Measurements from ENCODE around the gene POU2F3.
A peak's percentile ranks its signal among the peaks of the same experiment; 100 is the strongest.

The POU2F3 gene

DNA sequence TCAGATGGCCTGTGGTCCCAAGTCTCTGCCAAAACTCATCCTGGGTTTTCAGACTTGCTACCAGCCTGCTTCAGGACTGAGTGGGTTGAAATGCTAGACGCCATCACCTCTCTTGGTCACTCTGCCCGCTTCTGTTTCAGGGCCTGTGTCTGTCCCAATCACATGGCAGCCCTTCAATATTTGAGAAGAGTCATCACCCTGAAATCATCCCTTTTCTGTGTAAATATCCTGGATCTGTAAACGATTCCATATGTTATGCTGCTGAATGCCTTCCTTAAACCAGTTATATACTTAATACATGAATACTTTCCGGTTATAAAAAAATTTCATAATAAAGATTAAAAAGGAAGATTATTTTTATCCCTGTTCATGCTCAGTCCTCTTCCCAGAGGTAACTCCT, 45.3 kb downstream of the POU2F3 start:
- DNase-seq (ENCODE audit: low read depth) = no peak

DNA sequence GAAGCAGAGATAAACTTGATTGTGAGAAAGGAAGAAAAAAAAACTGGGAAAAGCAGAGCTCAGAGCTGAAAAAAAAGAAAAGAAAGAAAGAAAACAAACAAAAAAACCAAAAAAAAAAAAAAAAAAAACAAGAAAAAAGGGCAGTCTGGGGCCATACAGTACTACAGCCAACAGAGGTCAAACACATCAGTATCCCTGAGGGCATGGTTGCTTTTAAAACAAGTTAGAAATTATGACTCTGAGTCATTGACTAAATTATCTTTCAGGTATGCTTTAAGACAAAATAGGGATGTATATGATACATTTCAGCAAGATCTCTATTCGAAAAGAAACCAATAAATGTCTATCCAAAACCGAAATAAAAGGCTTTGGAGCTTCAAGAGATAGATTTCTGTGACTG, 48.1 kb downstream of the POU2F3 start:
- no peak for DNase-seq (ENCODE audit: low read depth)

DNA sequence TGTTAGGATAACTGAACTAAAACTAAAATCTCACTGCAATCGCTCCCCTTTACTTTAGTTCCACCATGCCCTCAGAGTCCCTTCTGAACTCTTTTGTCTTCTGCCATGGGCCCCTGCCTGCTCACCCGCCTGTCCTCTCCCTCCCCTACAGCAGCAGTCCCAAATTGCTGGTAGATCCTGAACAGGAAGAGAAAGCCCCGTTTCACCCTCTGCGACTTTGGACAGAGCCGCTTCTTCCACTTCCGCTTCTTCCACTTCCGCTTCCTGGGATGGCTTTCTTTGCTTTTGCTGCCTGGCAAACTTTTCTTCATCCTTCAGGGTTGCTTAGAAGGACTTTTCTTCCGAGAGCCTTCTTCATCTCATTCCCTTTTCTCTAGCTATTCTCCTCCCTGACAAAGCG, 49.5 kb downstream of the POU2F3 start:
- no peak for DNase-seq (ENCODE audit: low read depth)

DNA sequence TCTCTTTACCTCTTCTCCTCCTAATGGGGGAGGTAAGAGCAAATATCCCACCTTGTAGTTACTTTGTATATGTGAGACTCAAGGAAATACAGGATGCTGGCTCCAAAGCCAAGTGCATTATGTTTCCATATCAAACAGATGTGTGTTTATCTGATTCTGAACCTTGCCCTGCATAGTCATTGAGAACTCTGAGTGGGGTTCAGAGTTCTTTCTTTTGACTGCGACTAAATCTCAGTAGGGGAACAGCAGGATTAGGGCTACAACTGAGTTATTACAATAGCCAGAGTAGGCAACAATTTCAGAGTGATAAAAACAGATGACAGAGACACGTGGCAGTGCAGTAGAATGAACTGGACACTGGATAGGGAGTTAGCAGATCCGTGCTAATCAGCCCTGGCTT, 51.0 kb downstream of the POU2F3 start:
- DNase-seq (ENCODE audit: low read depth) = no peak

DNA sequence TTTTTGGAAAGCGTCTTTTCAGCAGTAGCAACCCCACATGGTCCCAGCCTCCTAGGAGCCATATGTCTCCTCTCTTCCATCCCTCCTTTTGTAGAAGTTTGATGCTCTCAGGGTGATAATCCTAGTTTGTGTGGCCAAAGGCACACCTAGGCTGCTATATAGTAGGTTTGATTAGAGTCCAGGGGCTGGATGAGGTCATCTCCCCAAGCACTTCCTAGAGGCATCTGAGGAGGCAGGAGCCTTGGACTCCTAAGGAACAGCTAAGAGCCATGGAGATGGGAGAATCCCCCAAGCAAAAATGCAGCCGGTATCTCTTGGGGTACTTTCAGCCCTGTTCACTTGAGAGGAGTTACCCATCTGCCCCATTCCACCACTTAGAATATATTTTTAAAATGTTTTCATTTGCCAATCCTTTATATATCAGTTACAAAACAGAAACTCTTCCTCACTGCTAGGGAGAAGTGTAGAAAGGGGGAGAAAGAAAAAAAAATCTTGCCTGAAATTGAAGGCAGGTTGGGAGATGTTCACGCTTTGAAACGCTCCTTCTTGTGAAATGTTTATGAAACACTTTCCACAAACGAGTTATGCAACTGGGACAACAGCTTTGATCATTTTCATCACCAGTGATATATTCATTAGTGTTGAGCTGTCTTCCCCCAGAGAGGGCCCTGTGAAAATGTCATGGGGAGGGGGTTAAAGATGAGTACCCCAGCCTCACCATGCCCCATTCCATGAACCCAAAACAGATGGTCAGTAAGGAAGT, 53.3 kb downstream of the POU2F3 start:
- no peak for DNase-seq (ENCODE audit: low read depth)

DNA sequence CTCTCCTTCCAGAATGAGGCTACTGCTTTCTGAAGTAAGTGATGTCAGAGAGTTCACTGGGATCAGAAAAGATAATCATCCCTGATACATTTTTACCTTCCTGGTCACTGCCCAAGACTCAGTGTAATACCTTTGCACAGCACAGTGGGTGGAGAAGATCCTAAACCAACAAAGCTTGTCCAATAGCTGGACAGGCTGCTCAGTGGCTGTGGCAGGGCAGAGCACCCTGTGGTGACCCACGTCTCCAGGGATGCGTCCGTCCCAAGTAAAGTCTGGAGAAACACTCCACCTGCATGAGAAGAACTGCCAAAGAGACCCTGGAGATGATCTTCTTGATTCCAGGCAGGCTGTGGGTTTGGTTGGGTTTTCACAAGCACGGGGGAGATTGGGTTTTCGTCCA, 54.2 kb downstream of the POU2F3 start:
- no peak for DNase-seq (ENCODE audit: low read depth)

DNA sequence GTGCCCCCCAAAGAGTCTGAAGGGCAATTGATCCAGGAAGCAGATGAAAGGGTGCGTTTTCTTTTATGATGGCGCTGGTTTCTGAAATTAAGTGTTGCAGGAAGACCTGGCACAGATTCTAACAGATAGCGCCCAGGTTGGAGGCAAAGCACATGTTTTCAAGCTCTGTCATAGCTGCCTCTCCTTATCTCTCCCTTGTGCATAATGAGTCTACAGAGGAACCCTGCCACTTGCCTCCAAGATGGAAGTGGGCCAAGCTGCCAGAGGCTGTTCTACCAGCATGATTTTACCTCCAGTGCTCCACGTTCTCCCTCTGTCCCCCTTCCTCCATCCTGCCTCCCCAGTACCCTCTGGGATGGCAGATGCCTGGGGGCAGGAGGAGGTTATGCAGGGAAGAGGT, 55.2 kb downstream of the POU2F3 start:
- DNase-seq (ENCODE audit: low read depth) = no peak

DNA sequence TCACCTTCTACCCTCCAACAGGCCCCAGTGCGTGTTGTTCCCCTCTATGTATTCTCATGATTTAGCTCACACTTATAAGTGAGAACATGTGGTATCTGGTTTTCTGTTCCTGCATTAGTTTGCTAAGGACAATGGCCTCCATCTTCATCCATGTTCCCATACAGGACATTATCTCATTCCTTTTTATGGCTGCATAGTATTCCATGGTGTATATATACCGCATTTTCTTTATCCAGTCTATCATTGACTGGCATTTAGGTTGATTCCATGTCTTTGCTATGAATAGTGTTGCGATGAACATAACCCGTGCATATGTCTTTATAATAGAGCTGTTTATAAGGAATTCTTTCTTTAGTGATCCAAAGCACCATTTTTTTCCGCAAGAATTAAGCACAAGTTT, 56.6 kb downstream of the POU2F3 start:
- DNase-seq (ENCODE audit: low read depth) = no peak

DNA sequence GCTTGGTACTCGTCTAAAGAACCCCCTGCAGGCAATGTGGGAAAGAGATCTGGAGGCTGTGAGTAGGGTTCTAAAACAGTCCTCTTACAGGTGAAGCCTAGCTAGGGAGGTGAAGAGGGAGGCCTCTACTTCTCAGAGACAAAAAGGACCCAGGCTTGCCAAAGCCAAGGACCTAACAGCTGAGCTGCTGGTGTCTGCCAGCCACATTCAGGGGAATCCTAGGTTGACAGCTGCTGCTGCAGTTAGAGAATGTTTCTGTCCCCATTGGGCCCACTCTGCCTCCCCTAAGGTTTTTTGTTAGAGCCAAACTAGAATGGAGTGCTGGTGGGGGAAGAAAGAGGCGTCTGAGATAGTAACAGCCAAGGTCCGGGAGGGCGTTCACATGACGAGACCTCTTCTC, 58.5 kb downstream of the POU2F3 start:
- no peak for DNase-seq (ENCODE audit: low read depth)

DNA sequence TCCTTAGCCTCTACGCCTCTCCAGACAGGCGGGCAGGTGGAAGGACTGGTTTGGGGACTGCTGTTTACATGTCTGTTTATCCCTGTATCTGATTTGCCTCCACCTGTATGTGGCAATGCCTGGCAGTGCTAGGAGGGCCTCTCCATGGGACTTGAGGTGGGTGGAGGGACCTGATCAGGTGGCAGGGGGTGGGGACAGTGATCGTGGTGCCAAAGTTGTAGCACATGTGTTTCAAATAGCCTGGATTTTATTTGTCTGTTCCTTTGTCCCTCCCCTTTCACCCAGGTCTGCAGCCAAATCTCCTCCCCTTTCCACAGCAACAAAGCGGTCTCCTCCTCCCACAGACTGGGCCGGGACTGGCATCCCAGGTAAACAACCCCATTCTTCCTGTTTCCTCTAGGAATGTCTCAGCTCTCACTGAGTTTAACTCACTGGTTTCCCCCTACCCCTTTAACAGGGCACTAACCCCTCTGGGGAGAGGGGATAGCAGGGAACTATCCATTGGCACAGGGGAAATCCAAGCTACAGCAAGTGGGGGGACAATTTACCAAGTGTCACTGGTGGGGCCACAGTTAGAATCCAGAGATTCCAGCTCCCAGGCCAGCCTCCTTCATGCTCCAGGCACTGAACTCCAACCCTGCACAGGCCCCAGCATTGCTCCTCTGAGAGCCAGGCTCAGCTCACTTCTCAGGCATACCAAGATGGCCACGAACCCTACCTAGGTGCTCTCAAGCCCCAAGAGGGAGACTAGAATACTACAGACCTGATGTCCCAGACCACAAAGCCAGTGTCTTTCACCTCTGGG, 62.3 kb downstream of the POU2F3 start:
- DNase-seq (ENCODE audit: low read depth) = no peak

DNA sequence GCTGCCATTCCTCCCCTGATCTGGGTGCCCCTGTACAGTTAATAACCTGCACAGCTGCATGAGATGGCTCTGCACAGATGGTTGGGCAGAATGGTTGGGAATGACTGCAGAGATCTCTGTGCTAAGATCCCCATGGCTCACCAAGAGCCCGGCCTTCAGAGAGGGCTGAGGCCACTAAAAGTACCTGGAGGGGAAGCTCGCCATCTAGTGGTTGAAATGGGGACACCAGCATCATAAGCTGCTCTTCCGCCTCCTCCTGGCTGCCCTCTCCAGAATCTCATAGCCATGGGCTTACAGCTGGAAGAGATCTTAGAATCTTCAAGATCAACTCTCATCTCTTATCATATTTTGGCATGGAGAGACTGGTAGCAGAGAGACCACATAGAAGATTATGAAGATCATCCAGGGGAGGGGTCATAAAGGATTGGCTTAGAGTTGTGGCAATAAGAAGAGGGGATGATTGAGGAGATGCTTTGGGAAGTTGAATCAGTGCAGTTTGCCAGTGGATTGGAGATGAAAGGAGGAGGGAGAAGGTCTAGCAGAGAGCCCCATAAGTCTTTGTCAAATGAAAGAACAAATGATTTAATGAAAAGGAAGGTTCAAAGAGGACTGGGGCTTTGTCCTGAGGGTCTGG, 63.2 kb downstream of the POU2F3 start:
- peak; percentile 20 for DNase-seq (ENCODE audit: low read depth)

DNA sequence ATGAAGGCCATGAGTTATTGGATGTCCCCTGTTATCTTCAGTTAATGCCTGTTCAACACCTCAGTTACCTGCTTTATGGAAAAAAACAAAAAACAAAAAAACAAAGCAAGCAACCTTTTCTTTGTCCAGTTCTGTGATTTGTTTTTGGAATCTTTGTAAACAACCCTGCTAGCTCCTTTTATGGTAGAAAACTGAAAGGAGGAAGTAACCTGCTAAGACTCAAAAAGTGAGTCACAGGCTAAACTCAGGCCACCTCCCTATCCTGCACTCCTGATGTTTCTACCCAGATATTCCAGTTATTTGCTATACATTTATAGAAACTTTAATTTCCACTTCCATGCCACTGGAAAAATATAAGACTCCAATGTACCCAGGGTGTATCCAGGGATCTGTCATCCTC, 64.6 kb downstream of the POU2F3 start:
- no peak for DNase-seq (ENCODE audit: low read depth)

DNA sequence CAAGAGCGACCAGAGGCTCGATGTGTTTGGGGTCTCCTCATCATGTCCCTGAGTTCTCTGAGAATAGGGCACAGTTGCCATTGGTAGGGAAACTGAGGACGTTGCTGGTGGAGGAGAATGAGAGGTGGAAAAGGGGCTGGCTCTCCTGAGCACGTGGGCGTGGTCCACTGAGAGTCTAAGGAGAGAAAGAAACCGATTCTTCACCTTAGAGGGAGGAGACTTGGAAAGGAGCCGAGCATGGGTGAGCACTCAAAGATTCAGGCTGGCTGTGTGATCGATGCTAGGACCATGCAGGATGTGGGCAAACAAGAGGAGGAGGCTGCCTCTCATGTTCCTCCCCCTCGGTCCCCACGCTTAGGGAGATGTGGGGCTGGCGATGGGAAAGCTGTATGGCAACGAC, 65.3 kb downstream of the POU2F3 start:
- no peak for DNase-seq (ENCODE audit: low read depth)

DNA sequence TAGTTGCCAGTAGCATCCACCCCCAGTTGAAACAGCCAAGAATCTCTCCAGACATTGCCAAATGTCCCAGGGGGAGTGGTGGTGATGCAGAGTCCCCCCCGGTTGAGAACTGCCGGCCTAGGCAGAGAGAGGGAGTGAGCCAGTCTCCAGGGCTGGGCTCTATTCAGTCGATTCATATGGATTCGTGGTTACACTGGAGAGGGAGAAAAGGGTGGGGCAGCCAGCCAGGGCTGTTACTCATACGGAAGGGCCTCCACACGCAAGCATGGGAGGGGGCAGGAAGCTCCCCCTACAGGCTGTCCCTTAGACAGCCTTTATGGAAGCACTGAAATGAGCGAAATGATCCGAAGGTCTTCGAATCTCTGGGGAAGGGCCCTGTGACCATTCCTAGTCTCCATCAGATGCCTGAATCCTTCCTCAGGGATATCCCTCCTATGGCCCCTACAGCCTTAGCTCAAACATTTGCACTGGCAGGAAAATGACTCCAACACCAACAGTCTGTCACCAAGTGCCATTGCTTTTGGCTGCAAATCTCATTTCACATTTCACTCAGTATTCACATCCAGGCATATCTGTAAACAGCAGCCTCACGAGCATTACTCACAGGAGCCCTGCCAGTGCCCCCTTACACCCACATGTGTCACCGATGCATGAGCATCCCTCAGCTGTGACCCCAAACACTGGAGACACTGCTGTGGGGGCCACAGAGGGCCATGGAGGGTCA, 66.7 kb downstream of the POU2F3 start:
- no peak for DNase-seq (ENCODE audit: low read depth)

DNA sequence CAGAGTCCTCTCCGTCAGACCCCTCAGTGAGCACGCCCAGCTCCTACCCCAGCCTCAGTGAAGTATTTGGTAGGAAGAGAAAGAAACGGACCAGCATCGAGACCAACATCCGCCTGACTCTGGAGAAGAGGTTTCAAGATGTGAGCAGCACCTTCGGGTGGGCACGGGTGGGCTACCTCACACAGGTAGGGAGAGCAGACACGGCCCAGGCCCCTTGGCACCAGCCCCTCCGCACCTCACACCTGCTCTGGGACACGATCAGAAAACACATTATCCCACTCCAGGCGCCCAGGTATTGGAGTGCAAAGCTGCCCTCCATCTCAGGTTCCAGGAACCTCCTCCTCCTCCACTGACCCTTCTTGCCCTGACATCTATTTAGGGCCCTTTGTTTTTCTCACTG, 67.5 kb downstream of the POU2F3 start:
- DNase-seq (ENCODE audit: low read depth) = no peak

DNA sequence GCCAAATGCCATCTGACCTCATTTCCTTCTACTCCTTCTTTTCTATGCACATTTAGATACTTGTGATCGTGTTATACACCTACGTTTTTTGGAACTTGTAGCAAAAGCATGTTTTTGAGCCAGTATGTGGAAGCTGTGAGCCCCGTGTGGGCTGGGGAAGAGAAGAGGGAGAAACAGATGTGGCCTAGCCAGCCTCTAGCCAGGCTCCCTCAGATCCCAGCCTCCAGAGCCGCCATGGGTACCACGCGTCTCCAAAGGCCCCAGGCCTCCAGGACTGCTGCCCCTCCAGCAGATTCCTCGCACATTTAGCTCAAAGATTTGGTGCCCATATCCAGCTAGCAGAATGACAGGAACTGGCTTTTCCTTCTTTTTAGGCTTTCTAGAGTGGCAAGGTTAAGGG, 68.1 kb downstream of the POU2F3 start:
- no peak for DNase-seq (ENCODE audit: low read depth)

DNA sequence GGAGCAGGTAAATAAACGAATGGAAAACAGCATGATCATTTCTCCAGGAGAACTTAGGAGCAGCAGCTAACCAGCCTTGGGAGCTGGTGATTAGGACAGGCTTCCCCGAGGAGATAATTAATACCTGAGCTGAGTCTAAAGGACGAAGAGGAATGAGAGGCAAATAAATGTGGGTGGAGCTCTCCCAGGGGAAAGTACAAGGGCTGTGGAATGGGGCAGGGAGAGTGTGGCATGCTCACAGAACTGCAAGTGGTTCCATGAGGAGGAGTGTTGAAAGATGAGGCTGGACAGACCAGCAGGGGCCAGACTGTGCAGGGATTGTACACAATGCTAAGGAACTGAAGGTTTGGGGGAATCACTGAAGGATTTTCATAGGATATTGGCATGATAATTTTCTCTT, 70.9 kb downstream of the POU2F3 start:
- no peak for DNase-seq (ENCODE audit: low read depth)

DNA sequence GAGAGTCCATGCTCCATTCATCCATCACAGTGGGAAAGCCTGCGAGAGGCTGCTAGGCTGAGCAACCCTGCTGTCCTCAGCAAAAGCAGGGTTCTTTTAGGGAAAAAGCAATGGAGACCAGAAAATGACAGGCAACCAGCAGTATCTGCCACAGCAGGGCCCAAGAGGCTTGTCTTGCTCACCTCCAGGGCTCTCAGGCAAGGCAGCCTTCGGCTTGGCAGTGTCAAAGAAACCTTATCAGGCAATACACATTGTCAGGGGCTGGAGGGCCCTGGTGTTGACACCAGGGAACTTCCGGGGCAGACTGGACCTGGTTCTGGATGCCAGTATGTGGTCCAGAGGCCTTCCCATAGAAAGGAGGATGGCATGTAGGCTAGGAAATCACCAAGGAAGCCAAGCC, 74.9 kb downstream of the POU2F3 start:
- DNase-seq (ENCODE audit: low read depth) = no peak

DNA sequence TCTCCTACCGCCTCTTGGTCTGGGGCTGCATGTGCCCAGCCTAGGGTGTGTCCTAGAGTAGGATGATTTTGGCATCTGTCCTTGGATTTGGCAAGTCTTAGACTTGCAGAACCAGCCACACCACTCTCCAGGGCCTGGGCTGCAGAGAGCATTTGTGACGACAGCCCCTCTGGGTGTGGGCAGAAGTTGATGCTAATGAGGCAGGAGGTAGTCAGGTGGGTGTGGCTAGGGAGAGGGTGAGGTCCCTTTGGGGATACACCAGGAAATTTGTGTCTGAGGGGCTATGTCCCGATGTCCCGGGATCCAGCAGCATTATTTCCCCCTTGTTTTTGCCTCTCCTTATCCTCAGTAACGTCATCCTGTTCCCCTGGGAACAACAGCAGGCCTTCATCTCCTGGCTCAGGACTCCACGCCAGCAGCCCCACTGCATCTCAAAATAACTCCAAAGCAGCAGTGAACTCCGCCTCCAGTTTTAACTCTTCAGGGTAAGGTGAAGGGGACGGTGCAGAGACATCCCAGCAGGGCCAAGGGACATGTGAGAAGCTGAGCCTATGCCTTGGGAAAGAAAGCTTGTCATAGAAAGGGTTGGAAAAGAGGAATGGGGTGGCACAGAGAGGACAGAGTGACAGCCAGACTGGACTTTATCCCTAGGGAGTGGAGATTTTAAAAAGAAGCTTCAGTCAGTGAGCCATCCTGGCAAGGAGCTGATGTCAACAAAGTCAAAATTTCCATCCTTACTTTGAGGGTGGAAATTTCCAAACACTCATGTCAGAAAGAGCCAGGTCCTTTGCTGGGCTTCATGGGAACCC, 77.1 kb downstream of the POU2F3 start:
- DNase-seq (ENCODE audit: low read depth) = no peak

DNA sequence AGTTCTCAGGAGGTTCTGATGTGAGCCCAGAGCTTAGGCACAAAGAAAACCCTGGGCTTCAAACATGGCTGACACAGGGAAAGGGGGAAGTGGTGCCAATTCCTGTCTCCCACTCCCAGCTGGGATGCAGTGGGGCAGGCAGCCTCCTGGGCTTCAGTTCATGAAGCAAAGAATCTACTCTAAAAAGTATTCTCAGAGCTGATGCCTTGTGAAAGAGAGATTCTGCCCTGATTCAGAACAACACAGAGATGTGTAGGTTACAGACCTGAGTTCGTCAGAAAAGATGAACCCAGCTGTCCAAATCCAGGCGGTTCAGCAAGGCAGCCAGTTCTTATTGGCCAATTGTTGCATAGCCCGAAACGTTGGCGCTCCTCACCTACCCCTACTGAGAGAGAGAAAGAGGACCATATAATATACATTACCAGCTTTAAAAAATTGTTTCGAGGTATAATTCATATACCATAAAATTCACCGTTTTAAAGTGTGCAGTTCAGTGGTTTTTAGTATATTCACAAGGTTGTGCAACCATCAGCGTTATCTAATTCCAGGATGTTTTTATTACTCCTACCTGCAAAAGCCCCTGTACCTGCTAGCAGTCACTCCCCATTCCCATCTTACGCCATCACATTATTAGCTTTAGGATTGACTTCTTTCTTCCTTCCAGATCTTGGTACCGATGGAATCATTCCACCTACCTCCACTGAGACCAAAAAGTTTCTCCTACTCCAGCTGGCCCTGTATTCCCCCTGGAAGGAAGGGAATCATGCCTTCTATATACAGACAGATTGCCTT, 77.9 kb downstream of the POU2F3 start:
- DNase-seq (ENCODE audit: low read depth) = no peak

DNA sequence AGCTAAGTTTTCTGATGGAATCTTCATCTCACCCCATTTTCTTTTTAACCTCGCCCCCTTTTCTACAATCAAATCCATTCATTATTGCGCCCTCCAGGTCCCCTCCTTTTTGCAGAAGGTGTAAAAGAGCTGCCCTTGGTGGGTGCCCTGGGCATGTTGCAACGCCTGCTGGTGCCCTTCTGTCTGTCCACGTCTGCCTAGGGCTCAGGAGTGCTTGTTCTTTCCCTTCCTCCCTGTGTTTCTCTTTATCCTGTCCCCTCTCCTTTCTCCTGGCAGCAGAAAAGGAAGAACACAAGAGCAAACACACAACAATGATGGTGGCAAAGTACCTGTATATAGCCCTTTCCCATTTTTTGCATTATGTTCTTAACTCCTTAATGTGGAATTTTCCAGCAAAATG, 79.0 kb downstream of the POU2F3 start:
- DNase-seq (ENCODE audit: low read depth) = no peak
